CD4-positive, CD25-positive, alpha-beta regulatory T cell (primary cell): ENCODE results near the gene PCBP4. TPM values are rescaled to one million over a fixed set of nuclear protein-coding genes. Genes with fewer than 3 reads are reported as not detected.
"Not testable (repeated sequence)": the region's sequence is repeated elsewhere in the genome, so short reads cannot be mapped to it uniquely, and the experiment has no call there.

Experiments used
- ATAC-seq, 2 donors: fragments of 150-1000 bp; cut with Tn5 transposase; one replicate each; pipeline ENCODE4 v1.10.0; 2021; ENCODE audit warnings: low read depth in 2 of 2, moderate number of reproducible peaks in 2 of 2, moderate library complexity in 1 of 2
- DNase-seq, 3 donors: peaks; one replicate each; pipeline versions ENCODE4 v3.0.0 to v3.0.0-alpha.2; 2012 to 2022; ENCODE audit warnings: mixed read lengths in 1 of 3
- H3K27ac ChIP-seq: one replicate; pipeline ENCODE4 v1.7.0; 2013; ENCODE audit warnings: mild to moderate bottlenecking, low read length; ENCODE audit not compliant: insufficient read depth, poor library complexity, severe bottlenecking
- H3K27me3 ChIP-seq: one replicate; pipeline ENCODE4 v1.7.0; 2013; ENCODE audit warnings: low read length; ENCODE audit not compliant: control insufficient read depth, insufficient read depth
- H3K36me3 ChIP-seq: one replicate; pipeline ENCODE4 v1.7.0; 2013; ENCODE audit warnings: mild to moderate bottlenecking, low read length, moderate library complexity; ENCODE audit not compliant: control insufficient read depth, insufficient read depth
- H3K4me1 ChIP-seq: 2 replicates; pipeline ENCODE4 v1.7.0; 2013; ENCODE audit warnings: mild to moderate bottlenecking, low read length; ENCODE audit not compliant: insufficient read depth, control insufficient read depth, poor library complexity, severe bottlenecking
- H3K4me3 ChIP-seq: one replicate; pipeline ENCODE4 v1.7.0; 2013; ENCODE audit warnings: low read depth, mild to moderate bottlenecking, low read length, moderate library complexity
- H3K9me3 ChIP-seq, 2 experiments: 1 replicate in 1 of 2; 2 replicates in 1 of 2; pipeline ENCODE4 v1.7.0; 2013; ENCODE audit warnings: low read length in 2 of 2, mild to moderate bottlenecking in 1 of 2, moderate library complexity in 1 of 2; ENCODE audit not compliant: control insufficient read depth in 2 of 2
- H3K27ac Mint-ChIP-seq, 3 donors: one replicate each; pipeline ENCODE4 v1.8.0; 2020 to 2022; ENCODE audit warnings: mild to moderate bottlenecking in 3 of 3, mixed read lengths in 3 of 3, moderate library complexity in 2 of 3
- H3K27me3 Mint-ChIP-seq: one replicate; pipeline ENCODE4 v1.8.0; 2022; ENCODE audit warnings: mild to moderate bottlenecking, mixed read lengths
- H3K36me3 Mint-ChIP-seq: one replicate; pipeline ENCODE4 v1.8.0; 2020; ENCODE audit warnings: mixed read lengths
- H3K4me1 Mint-ChIP-seq, 4 donors: one replicate each; pipeline ENCODE4 v1.8.0; 2020 to 2022; ENCODE audit warnings: mixed read lengths in 4 of 4, mild to moderate bottlenecking in 1 of 4
- H3K4me3 Mint-ChIP-seq, 4 donors: one replicate each; pipeline ENCODE4 v1.8.0; 2020 to 2022; ENCODE audit warnings: mild to moderate bottlenecking in 4 of 4, mixed read lengths in 4 of 4, moderate library complexity in 3 of 4
- H3K9me3 Mint-ChIP-seq, 7 donors: one replicate each; pipeline ENCODE4 v1.8.0; 2020 to 2022; ENCODE audit warnings: mixed read lengths in 7 of 7, mild to moderate bottlenecking in 3 of 7, moderate library complexity in 2 of 7
- polyA plus RNA-seq, 4 donors: library from polyadenylated mRNA; unstranded; fragments of 300-500 nt; fragmentation: Illumina TruSeq; gene quantifications; one replicate each; pipeline ENCODE4 v1.2.3, GENCODE V29; 2021
- total RNA-seq: library from RNA; stranded (reverse); gene quantifications from one replicate; pipeline ENCODE4 v1.2.3, GENCODE V29; 2022

Gene PCBP4
- total and polyA plus RNA-seq, 5 donors from 2014 or later: 9.6 to 24.6 (median 13.7) TPM

GRCh38 chr3:51999846-52000245 is 32.6 kb upstream of the PCBP4 start:
- H3K4me1 ChIP-seq: peaks cover 17% of the 10 kb centered on the region

GRCh38 chr3:51998774-51999173 is 31.5 kb upstream of the PCBP4 start:
- Mint-ChIP-seq H3K36me3 (peaks cover 13% of the 10 kb centered on the region), H3K4me3 (no peak overlapping the region), H3K9me3 (no peaks in the 10 kb centered on the region), H3K27ac (no peak overlapping the region), H3K4me1 (peaks cover 0 to 34% (median 23%) of the 10 kb centered on the region in 4 donors), H3K27me3 (peaks cover 17% of the 10 kb centered on the region)
- Histone ChIP-seq H3K27ac (no peak overlapping the region), H3K36me3 (peaks cover 10% of the 10 kb centered on the region), H3K4me1 (peaks cover 25% of the 10 kb centered on the region), H3K27me3 (no peaks in the 10 kb centered on the region), H3K4me3 (no peak overlapping the region), H3K9me3 (no peaks in the 10 kb centered on the region)
- ATAC-seq (no peak), DNase-seq (no peak)

More at GRCh38 chr3:51999846-52000245, 32.6 kb upstream of the PCBP4 start:
- Histone ChIP-seq H3K9me3 (no peaks in the 10 kb centered on the region), H3K4me3 (no peak overlapping the region), H3K27ac (no peak overlapping the region), H3K27me3 (no peaks in the 10 kb centered on the region), H3K36me3 (peaks cover under 1% of the 10 kb centered on the region)
- ATAC-seq (no peak), DNase-seq (no peak)
- peaks cover 6% of the 10 kb centered on the region for H3K36me3 Mint-ChIP-seq
- H3K27me3 Mint-ChIP-seq: peaks cover 17% of the 10 kb centered on the region
- H3K4me1 Mint-ChIP-seq: peaks cover 0 to 25% (median 14%) of the 10 kb centered on the region in 4 donors
- no peaks in the 10 kb centered on the region for H3K9me3 Mint-ChIP-seq
- H3K4me3 Mint-ChIP-seq: peak overlapping the region in 1 of 4 donors; percentile 40
- H3K27ac Mint-ChIP-seq: no peak overlapping the region

- peaks cover 25% of the 10 kb centered on the region for H3K4me1 ChIP-seq
- Mint-ChIP-seq H3K4me3 (peak overlapping the region in 1 of 4 donors; percentile 23), H3K4me1 (peaks cover 0 to 38% (median 25%) of the 10 kb centered on the region in 4 donors), H3K9me3 (no peaks in the 10 kb centered on the region), H3K27me3 (peaks cover 17% of the 10 kb centered on the region), H3K36me3 (peaks cover 13% of the 10 kb centered on the region), H3K27ac (peak overlapping the region in 1 of 3 donors; percentile 24)
- no peaks in the 10 kb centered on the region for H3K27me3 ChIP-seq
- no peaks in the 10 kb centered on the region for H3K9me3 ChIP-seq
- no peak overlapping the region for H3K27ac ChIP-seq
- H3K4me3 ChIP-seq: no peak overlapping the region
- ATAC-seq (no peak), DNase-seq (no peak)
- peaks cover 10% of the 10 kb centered on the region for H3K36me3 ChIP-seq
These were observed 30.8 kb upstream of the PCBP4 start for GRCh38 chr3:51997935-51998596.

GRCh38 chr3:51997172-51997571 is 29.9 kb upstream of the PCBP4 start:
- H3K27me3 Mint-ChIP-seq: peaks cover 17% of the 10 kb centered on the region
- H3K27me3 ChIP-seq: no peaks in the 10 kb centered on the region
- H3K4me3 ChIP-seq: no peak overlapping the region
- ATAC-seq: no peak
- H3K27ac Mint-ChIP-seq: peak overlapping the region in 1 of 3 donors; percentile 91
- no peak for DNase-seq
- H3K36me3 ChIP-seq: peaks cover 17% of the 10 kb centered on the region
- H3K4me1 Mint-ChIP-seq: peaks cover 0 to 43% (median 31%) of the 10 kb centered on the region in 4 donors
- no peaks in the 10 kb centered on the region for H3K9me3 Mint-ChIP-seq
- no peak overlapping the region for H3K27ac ChIP-seq
- peaks cover 30% of the 10 kb centered on the region for H3K4me1 ChIP-seq
- H3K36me3 Mint-ChIP-seq: peaks cover 13% of the 10 kb centered on the region
- H3K4me3 Mint-ChIP-seq: peak overlapping the region in 3 of 4 donors; percentile 44 to 72 (median 44)
- no peaks in the 10 kb centered on the region for H3K9me3 ChIP-seq

- peak within 1 kb of the TSS; percentile 89 for H3K27ac ChIP-seq
- no peaks in the 10 kb centered on the region for H3K9me3 ChIP-seq
- Mint-ChIP-seq H3K36me3 (peaks cover 17% of the 10 kb centered on the region), H3K27ac (peak within 1 kb of the TSS; percentile 100), H3K4me3 (peak within 1 kb of the TSS; percentile 95 to 100 (median 99)), H3K4me1 (peaks cover 0 to 44% (median 30%) of the 10 kb centered on the region in 4 donors), H3K9me3 (no peaks in the 10 kb centered on the region), H3K27me3 (peaks cover 12% of the 10 kb centered on the region)
- ATAC-seq (peak; percentile 94 to 96), DNase-seq (peak; percentile 88 to 97 (median 94))
- H3K36me3 ChIP-seq: peaks cover 21% of the 10 kb centered on the region
- H3K4me1 ChIP-seq: peaks cover 25% of the 10 kb centered on the region
- peak within 1 kb of the TSS; percentile 88 for H3K4me3 ChIP-seq
- H3K27me3 ChIP-seq: no peaks in the 10 kb centered on the region
These were observed 28.3 kb upstream of the PCBP4 start, which contains the start of gene RPL29 for GRCh38 chr3:51995346-51996163. TSS of gene RPL29 (minus strand) at chr3:51995895. CDS start at chr3:51995461, 434 bp downstream.

- Mint-ChIP-seq H3K27me3 (peaks cover 10% of the 10 kb centered on the region), H3K27ac (peak overlapping the region; percentile 95 to 100 (median 100)), H3K9me3 (no peaks in the 10 kb centered on the region), H3K4me1 (peaks cover 0 to 44% (median 29%) of the 10 kb centered on the region in 4 donors), H3K36me3 (peaks cover 17% of the 10 kb centered on the region), H3K4me3 (peak overlapping the region; percentile 95 to 100 (median 99))
- H3K27me3 ChIP-seq: no peaks in the 10 kb centered on the region
- H3K4me3 ChIP-seq: peak overlapping the region; percentile 88
- H3K4me1 ChIP-seq: peaks cover 25% of the 10 kb centered on the region
- H3K36me3 ChIP-seq: peaks cover 21% of the 10 kb centered on the region
- DNase-seq (no peak), ATAC-seq (no peak)
- H3K9me3 ChIP-seq: no peaks in the 10 kb centered on the region
- peak overlapping the region; percentile 89 for H3K27ac ChIP-seq
These were observed 27.3 kb upstream of the PCBP4 start for GRCh38 chr3:51994530-51994929.

- not testable (repeated sequence) for ATAC-seq, H3K9me3 Mint-ChIP-seq
These were observed 26.4 kb upstream of the PCBP4 start for GRCh38 chr3:51993657-51994056.

More at GRCh38 chr3:51993657-51994056, 26.4 kb upstream of the PCBP4 start:
- peaks cover 0 to 44% (median 29%) of the 10 kb centered on the region in 4 donors for H3K4me1 Mint-ChIP-seq
- not testable (repeated sequence) for H3K27me3 Mint-ChIP-seq, H3K27me3 ChIP-seq, DNase-seq, H3K4me3 ChIP-seq, H3K9me3 ChIP-seq, H3K27ac ChIP-seq
- H3K4me3 Mint-ChIP-seq: peak overlapping the region; percentile 75 to 100 (median 97)
- H3K27ac Mint-ChIP-seq: peak overlapping the region in 2 of 3 donors; percentile 66 to 100
- H3K36me3 Mint-ChIP-seq: peaks cover 17% of the 10 kb centered on the region
- H3K36me3 ChIP-seq: peaks cover 21% of the 10 kb centered on the region
- peaks cover 25% of the 10 kb centered on the region for H3K4me1 ChIP-seq
